HG03097 (cell line): ENCODE data around the gene EYS.

Experiments
- ATAC-seq: cut with Tn5 transposase; IDR thresholded peaks from one replicate; pipeline ENCODE4 v1.9.1; 2021; ENCODE audit not compliant: unreplicated experiment, low FRiP score

Gene EYS

DNA sequence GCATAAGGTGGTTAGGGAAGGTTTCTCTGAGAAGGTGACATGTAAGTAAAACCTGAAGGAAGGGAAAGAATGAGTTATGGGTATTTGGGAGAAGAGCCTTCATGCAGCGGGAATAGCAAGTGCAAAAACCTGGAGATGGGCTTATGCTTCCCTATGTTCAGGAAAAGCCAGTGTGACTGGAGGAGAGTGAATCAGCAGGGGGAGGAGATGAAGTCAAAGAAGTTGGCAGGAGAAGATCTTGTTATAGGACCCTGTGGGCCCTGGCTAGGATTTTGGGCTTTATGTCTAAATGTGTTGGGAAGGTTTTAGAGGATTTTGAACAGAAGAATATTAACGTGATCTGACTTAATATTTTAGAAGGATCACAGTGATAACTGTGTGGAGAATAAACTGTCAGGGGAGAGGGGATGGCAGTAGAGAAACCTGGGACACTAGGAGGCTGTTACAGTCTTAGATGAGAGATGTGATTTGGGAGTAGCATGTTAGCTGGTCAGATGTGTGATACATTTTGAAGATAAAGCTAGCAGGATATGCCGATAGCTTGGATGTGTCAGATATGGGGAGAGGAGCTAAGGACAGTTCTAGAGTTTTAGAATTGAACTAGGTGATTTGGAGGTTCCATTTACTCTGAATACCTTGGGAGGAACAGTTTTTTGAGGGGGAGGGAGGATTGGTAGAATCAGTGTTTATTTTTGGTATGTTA is 2030.5 kb downstream of the EYS start:
- no peak for ATAC-seq

- no peak for ATAC-seq
Observed at GRCh38 chr6:63675138-63675537, 2031.9 kb downstream of the EYS start.

DNA sequence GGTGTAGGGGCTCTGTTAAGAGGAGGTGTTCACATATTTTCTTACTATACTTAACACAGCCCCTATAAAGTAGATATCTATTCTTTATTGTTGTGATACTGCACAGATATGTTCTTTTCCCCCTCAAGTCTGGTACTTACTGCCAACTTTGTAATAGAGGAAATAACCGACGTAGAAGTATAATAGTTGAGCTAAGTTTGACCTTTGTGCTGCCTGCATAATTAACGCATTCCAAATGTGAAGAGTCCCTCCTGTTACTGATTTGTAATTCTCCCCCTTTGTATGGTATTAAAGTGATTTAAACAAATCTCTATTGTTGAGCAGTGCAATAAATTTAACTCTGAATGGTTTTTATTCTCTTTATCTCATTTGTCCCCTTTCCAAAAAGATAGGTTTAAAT is 2032.4 kb downstream of the EYS start:
- no peak for ATAC-seq

DNA sequence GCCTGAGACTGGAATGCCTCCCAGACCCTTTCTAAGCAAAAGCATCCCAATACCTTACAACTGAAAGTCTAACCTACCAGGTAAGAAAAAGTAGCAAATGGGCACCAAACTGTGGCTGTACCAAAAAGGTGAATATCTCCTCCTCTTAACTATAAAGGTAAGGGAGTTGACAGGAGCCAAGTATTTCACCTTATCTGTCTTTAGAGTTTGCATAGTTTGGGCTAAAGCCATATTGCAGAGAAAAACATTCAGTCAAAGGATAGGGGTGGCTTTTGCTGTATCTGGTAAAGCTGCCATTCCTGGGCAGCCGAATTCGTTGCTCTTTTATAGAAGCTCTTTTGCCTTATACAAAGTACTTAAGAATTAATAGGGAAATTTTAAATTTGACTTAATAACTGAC is 2033.3 kb downstream of the EYS start:
- no peak for ATAC-seq

DNA sequence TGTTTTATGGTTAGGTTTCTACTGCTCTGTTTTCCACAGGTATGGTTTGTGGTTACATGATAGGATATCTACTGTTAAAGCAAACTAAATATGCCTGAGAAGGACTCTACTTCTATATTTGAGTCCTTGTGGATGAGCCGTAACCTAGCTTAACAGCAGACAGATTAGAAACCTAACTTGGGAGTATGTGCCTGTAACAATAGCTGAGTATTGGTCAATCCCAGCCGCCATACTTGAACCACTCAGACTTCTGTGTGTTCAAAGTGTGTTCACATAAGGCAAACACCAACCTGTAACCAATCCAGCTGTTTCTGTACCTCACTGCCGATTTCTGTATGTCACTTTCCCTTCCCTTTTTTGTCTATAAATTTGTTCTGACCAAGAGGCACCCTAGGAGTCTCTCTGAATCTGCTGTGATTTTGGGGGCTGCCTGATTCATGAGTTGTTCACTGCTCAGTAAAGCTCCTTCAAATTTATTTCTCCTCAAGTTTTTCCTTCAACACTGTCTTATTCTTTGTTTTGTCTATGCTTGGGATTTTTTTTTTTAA is 2034.4 kb downstream of the EYS start:
- no peak for ATAC-seq

DNA sequence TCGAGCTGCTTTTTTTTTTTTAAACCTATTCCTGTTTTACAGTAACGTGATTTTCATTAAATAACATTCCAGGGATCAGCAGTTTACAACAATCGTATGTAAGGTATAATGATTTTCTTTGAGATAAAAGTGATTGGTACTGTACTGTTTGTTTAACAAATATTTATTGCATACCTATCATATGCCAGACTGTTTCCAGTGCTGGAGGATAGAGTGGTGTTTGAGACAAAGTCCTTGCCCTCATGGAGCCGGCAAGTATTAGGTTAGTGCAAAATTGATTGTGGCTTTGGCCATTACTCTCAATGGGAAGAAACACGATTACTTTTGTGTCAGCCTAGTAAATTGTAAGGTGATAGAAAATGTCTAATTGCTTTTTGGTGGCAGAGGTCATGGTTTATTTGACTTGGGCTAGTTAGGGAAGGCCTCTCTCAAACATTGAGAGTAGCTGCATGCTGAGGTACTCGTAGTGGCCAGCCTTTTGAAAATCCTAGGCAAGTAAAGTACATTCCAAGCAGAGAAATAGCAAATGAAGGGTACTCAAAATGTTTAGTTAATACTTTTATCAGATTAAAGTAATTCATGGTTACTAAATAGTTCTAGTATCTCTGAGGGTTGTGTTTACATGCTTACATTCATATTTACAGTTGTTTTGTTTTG is 2035.8 kb downstream of the EYS start:
- no peak for ATAC-seq
